GM12875 (cell line): ENCODE measurements around the gene ATXN3.
A peak's percentile ranks its signal among the peaks of the same experiment; 100 is the strongest.

Source experiments
- H3K4me3 ChIP-seq: one replicate; pipeline ENCODE4 v1.5.1; 2011; ENCODE audit warnings: low read depth, low read length, control low read depth
- TF ChIP-seq, protein P1 (sequence below): IDR thresholded peaks from 2 replicates; pipeline ENCODE4 v1.5.1; 2011; ENCODE audit warnings: low read depth, mild to moderate bottlenecking, control low read depth, inconsistent platforms, low read length, moderate library complexity, borderline replicate concordance; ENCODE audit not compliant: insufficient read depth

ATXN3 gene

DNA sequence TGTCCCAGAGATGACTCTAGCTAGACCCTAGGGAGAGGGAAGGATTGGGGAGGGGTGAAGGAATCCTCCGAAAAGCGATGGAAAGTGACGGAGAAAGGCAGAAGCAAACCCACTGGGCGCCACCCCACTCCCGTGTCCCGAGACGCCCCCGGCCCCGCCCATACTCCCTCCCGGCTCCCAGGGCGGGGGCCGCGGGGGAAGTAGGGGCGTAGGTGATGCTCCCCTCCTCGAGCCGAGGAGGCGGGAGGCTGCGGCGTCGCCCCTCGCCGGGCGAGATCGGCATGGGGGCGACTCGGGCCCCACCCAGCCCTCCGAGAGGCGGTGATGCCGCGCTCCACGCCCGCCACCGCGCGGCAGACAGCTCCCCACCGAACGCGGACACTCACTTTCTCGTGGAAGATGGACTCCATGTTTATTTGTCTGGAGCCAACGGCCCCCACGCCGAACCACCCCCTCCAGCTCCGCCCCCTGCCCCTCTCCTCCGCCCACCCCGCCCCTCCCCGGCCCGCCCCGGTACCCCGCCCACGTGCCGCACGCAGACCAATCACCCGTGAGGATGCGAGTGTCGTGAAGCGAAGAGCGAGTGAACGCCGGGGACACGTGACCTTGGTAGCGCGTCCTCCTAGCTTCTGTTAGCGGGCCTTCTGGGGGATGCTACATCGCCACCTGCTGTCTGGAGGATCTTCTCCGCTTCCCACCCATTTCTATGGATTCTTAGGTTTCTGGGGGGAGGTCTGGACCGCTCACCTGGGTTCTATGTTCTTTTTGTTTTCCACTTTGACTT lies at the start of gene ATXN3:
Gene ATXN3 (minus strand): TSS at position 440 of the 784 bp plus-strand sequence. CDS start 30 bp downstream, at position 410.
- TF ChIP-seq, protein P1, sequence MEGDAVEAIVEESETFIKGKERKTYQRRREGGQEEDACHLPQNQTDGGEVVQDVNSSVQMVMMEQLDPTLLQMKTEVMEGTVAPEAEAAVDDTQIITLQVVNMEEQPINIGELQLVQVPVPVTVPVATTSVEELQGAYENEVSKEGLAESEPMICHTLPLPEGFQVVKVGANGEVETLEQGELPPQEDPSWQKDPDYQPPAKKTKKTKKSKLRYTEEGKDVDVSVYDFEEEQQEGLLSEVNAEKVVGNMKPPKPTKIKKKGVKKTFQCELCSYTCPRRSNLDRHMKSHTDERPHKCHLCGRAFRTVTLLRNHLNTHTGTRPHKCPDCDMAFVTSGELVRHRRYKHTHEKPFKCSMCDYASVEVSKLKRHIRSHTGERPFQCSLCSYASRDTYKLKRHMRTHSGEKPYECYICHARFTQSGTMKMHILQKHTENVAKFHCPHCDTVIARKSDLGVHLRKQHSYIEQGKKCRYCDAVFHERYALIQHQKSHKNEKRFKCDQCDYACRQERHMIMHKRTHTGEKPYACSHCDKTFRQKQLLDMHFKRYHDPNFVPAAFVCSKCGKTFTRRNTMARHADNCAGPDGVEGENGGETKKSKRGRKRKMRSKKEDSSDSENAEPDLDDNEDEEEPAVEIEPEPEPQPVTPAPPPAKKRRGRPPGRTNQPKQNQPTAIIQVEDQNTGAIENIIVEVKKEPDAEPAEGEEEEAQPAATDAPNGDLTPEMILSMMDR = peak; percentile 83
- H3K4me3 ChIP-seq = peak within 1 kb of the TSS; percentile 99

GRCh38 chr14:92154283-92154942 lies 48.0 kb upstream of the ATXN3 start:
- TF ChIP-seq, protein P1 = no peak
- no peak overlapping the region for H3K4me3 ChIP-seq

DNA sequence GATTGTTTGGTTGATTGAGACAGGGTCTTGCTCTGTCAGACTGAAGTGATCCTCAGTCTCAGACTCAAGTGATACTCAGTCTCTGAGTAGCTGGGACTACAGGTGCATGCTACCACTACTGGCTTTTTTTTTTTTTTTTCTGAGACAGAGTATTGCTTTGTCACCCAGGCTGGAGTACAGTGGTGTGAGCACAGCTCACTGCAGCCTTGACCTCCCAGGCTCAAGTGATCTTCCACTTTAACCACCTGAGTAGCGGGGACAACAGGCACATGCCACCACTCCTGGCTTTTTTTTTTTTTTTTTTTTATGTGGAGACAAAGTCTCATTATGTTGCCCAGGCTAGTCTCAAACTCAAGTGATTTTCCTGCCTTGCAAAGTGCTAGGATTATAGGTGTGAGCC lies 47.2 kb upstream of the ATXN3 start:
- TF ChIP-seq, protein P1 = no peak
- no peak overlapping the region for H3K4me3 ChIP-seq

GRCh38 chr14:92144708-92145107 lies 38.3 kb upstream of the ATXN3 start:
- no peak overlapping the region for H3K4me3 ChIP-seq
- TF ChIP-seq, protein P1 = no peak

GRCh38 chr14:92143962-92144361 lies 37.6 kb upstream of the ATXN3 start:
- H3K4me3 ChIP-seq = no peak overlapping the region
- TF ChIP-seq, protein P1 = no peak

DNA sequence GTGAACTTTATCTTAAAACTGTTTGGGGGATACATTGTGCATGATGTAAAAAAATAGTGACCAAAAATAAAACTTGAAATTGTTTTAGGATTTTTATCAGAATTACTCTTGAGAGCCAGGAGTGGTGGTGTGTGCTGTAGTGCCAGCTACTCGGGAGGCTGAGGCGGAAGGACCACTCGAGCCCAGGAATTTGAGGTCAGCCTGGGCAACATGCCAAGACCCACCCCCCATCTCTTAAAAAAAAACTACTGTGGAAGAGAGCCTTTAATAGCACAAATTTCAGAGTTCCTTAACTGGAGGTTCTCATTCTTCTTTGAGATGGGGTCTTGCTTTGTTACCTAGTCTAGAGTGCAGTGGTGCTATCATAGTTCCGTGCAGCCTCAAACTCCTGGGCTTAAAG lies 36.9 kb upstream of the ATXN3 start:
- H3K4me3 ChIP-seq = no peak overlapping the region
- TF ChIP-seq, protein P1 = no peak

GRCh38 chr14:92135269-92135668 lies 28.9 kb upstream of the ATXN3 start:
- TF ChIP-seq, protein P1 = no peak
- no peak overlapping the region for H3K4me3 ChIP-seq
